Activated CD8-positive, alpha-beta memory T cell treated with anti-CD3 and anti-CD28 coated beads for 48 hours (primary cell): ENCODE results near the gene COG5.
"Not testable (repeated sequence)": the region's sequence is repeated elsewhere in the genome, so short reads cannot be mapped to it uniquely, and the experiment has no call there.

Experiments used
- DNase-seq, 3 experiments: peaks; one replicate each; pipeline ENCODE4 v3.0.0-alpha.2; 2020; ENCODE audit warnings: low read depth in 2 of 3, low spot score in 2 of 3

Gene COG5

GRCh38 chr7:107234436-107234835 is 329.3 kb downstream of the COG5 start:
- no peak for DNase-seq

GRCh38 chr7:107233981-107234380 is 329.7 kb downstream of the COG5 start:
- DNase-seq: no peak

- DNase-seq: no peak
Observed at GRCh38 chr7:107233174-107233573, 330.5 kb downstream of the COG5 start.

- no peak for DNase-seq
Observed at GRCh38 chr7:107232568-107233090, 331.1 kb downstream of the COG5 start.

GRCh38 chr7:107230334-107230733 is 333.4 kb downstream of the COG5 start:
- no peak for DNase-seq

GRCh38 chr7:107228291-107228690 is 335.4 kb downstream of the COG5 start:
- no peak for DNase-seq

GRCh38 chr7:107224374-107225223 is 339.1 kb downstream of the COG5 start:
- DNase-seq: no peak

GRCh38 chr7:107220806-107221205 is 342.9 kb downstream of the COG5 start:
- DNase-seq: not testable (repeated sequence)

- DNase-seq: no peak
Observed at GRCh38 chr7:107220356-107220755, 343.4 kb downstream of the COG5 start.

- DNase-seq: no peak
Observed at GRCh38 chr7:107219563-107220244, 344.0 kb downstream of the COG5 start.

- DNase-seq: no peak
Observed at GRCh38 chr7:107213945-107214344, 349.8 kb downstream of the COG5 start.

- DNase-seq: no peak
Observed at GRCh38 chr7:107213193-107213788, 350.4 kb downstream of the COG5 start.

- DNase-seq: no peak
Observed at GRCh38 chr7:107212725-107213124, 351.0 kb downstream of the COG5 start.

- DNase-seq: no peak
Observed at GRCh38 chr7:107210400-107210799, 353.3 kb downstream of the COG5 start.

GRCh38 chr7:107209565-107209964 is 354.2 kb downstream of the COG5 start:
- no peak for DNase-seq

- DNase-seq: no peak
Observed at GRCh38 chr7:107208563-107208962, 355.2 kb downstream of the COG5 start.

GRCh38 chr7:107208024-107208521 is 355.6 kb downstream of the COG5 start:
- DNase-seq: no peak

- DNase-seq: no peak
Observed at GRCh38 chr7:107207459-107207858, 356.3 kb downstream of the COG5 start.

GRCh38 chr7:107206706-107207105 is 357.0 kb downstream of the COG5 start:
- no peak for DNase-seq

GRCh38 chr7:107206136-107206535 is 357.6 kb downstream of the COG5 start:
- DNase-seq: no peak

GRCh38 chr7:107203607-107204006 is 360.1 kb downstream of the COG5 start:
- no peak for DNase-seq
